Measurements from ENCODE around the gene TREML2.

The TREML2 gene

DNA sequence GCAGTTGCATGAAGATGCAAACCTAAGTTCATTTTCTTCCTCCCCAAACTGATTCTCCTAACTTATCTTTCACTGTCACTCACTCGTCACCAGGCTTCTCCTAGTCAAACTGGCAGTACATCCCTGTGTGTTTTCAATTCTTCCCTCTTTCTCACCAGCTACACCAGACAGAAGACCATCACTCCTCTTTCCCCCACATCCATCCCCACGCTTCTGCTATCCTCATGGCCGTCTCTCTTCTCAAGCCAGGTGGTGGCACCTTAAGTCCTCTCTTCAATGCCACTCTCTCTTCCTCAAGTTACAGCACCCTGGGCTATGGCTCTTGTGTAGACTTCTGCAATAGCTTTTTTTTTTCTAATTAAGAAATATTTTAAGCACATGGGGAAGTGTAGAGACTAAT lies 23.7 kb downstream of the TREML2 start:
- DNase-seq (ENCODE audit: low read depth in 2 of 2), result no peak

DNA sequence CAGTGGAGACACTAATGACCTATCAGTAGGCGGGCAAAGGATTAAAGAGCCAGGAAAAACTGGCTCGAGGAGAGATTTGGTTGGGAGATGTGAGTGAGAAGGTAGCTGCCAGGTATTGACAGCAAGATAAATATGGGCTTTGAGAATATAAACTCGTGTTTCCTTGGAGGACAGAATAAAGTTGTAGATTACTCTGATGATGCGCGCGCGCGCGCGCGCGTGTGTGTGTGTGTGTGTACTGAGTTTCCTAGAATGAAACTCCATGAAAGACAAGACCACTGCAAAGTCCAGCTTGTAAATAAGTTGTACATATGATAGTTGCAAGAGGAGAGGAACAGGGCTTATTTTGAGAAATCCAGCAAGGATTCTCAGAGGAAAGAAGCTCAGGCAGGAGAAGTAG lies 24.8 kb downstream of the TREML2 start:
- no peak for DNase-seq (ENCODE audit: low read depth in 2 of 2)

DNA sequence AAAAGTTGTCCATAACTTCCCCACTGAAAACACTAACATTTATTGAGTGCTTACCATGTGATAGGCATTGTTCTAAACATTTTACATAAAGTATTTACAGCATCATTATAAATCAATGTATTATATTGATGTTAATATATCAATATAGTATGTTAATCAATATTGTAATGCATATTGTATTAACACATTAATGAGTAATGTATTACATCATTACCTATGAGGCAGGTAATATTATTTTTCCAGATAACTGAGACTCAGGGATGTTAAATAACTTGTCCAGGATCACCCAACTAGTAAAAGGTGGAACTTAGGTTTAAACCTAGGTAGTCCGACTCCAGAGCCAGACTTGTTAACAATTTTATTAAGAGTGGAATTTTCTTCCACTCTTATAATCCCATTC lies 25.9 kb downstream of the TREML2 start:
- DNase-seq (ENCODE audit: low read depth in 2 of 2), result no peak

DNA sequence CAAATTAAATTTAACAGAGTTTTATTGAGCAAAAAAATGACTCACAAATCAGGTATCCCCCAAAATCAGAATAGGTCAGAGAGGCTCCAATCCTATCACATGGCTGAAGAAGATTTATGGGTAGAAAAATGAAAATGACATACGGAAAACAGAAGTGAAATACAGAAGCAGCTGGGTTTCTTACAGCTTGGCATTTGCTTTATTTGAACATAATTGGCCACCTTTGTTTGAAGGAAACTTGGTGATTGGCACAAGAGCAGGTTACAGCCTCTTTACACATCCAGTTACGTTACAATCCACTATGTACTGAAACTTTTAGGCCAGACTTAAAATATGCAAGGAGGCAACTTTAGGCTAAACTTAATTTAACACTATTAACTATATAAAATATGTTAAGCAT lies 26.3 kb downstream of the TREML2 start:
- DNase-seq (ENCODE audit: low read depth in 2 of 2), result no peak

- no peak for DNase-seq (ENCODE audit: low read depth in 2 of 2)
Measured at GRCh38 chr6:41171908-41172307, 29.0 kb downstream of the TREML2 start.

GRCh38 chr6:41170547-41171160 lies 30.3 kb downstream of the TREML2 start:
- no peak for DNase-seq (ENCODE audit: low read depth in 2 of 2)

DNA sequence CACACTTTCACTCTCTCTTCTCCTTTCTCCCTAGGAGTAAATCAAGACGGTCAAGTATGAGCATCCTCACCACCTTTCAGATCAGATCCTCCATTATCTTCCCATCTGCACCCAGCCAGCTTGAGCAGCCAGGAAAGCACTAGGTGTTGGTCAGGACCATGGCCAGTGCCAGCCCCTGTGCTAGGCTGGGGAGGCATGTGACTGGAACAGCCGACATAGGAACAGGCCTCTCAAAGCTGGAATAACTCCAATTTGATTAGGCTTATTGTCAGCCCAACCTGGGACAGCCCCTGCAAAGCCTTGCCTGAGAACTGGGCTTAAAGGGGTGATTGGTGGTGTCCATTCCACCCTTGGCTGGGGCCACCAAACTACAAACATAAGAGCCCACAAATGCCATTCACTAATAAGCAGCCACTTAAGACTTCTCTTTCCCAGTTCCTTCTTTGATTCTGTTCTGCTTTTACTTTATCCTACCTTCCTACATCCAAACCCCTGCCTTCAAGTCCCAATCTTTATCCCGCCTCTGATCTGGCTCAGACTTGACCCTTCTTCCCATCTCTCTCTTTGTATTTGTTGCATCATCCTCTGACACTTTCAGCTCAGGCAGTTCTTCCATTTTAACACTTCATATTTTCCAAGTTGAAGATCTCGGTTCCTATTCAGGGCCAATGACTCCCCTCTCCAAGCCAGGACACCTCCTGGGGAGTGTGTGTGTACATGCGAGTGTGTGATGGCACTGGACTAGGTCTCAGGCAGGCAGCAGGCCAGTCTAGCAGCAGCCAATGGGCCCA lies 33.6 kb downstream of the TREML2 start:
- no peak for DNase-seq (ENCODE audit: low read depth in 2 of 2)

GRCh38 chr6:41164551-41165120 lies 36.3 kb downstream of the TREML2 start:
- no peak for DNase-seq (ENCODE audit: low read depth in 2 of 2)

DNA sequence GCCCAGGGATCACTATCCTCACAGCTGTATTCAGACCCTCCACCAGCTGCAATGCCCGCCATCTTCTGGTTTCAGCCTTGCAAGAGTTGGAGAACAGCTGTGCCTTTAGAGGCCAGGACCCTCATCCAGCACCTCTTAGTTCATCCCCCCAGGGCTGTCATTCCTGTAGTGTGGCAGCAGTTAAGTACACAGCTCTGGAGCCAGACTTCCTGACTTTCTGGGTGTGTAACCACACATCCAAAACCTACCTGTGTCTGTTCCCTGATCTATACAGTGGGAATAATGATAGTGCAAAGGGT lies 37.6 kb downstream of the TREML2 start:
- DNase-seq (ENCODE audit: low read depth in 2 of 2), result no peak

DNA sequence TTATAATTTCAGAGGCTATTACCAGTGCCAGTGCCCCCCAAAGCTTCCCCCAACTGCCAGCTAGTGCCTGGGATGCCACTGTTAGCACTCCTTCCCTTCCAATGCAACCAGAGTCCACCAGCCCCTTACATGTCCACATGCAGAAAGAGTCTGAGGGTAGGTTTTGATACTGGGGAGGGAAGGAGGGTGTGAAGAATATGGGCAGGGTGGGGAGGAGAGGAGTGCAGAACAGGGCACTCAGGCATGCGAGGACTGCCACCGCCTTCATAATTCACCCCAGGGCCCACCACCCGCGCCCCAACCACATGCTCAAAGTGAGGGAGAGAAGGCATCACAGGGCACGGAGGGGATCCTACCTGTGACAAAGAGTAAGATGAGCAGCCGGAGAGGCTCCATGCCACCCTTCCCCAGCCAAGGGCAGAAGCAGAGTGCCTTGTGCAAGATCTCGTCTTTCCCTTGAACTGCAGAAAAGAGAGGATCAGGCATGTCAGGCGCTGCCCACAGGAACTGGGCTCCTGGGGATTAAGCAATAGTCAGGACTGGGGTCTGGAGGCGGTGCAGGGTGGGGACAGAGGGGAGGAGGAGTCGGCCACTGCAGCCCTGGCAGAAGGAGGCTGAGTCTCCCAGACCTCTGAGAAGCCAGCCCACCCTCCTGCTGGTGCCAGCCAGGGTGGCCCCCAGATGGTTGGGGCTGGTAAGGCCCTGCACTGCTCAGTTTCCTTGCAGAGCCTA lies 38.1 kb downstream of the TREML2 start, which contains the start of gene TREM2:
TREM2 (minus strand) TSS at position 430 of the 732 bp plus-strand sequence; CDS start at position 396, 34 bp downstream.
- no peak for DNase-seq (ENCODE audit: low read depth in 2 of 2)

- DNase-seq (ENCODE audit: low read depth in 2 of 2), result no peak
Measured at GRCh38 chr6:41161851-41162552, 38.9 kb downstream of the TREML2 start.

DNA sequence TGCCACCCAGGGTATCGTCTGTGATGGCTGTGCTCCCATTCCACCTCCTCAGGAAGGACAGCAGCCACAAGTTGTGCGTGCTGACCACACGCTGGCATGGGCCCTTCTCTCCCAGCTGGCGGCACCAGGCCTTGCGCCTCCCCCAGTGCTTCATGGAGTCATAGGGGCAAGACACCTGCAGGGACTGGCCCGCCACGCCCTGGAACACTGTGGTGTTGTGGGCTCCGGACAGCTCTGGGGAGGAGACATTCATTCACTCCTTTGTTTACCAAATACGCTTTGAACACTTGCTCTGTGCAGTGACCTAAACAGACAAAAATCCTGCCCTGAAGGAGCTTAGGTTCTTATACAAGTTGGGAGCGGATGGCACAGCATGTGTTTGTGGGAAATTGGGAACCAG lies 39.6 kb downstream of the TREML2 start:
- DNase-seq (ENCODE audit: low read depth in 2 of 2), result no peak

DNA sequence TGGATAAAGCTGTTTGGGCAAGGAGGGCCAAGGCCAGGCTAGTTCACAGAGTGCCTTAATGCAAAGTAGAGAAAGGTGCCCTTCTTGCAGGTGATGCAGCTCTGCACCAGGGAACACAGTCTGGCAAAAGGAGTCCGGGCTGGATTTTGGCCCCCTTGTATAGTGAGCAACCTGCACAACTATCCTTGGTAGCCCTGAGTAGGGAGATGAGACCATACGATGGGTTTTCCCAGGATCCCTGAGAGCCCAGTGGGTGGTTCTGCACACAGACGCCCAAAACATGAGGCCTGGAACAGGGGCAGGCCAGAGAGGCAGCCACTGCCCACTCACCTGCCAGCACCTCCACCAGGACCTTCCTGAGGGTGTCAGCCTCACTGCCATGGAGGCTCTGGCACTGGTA lies 40.0 kb downstream of the TREML2 start:
- DNase-seq (ENCODE audit: low read depth in 2 of 2), result no peak

DNA sequence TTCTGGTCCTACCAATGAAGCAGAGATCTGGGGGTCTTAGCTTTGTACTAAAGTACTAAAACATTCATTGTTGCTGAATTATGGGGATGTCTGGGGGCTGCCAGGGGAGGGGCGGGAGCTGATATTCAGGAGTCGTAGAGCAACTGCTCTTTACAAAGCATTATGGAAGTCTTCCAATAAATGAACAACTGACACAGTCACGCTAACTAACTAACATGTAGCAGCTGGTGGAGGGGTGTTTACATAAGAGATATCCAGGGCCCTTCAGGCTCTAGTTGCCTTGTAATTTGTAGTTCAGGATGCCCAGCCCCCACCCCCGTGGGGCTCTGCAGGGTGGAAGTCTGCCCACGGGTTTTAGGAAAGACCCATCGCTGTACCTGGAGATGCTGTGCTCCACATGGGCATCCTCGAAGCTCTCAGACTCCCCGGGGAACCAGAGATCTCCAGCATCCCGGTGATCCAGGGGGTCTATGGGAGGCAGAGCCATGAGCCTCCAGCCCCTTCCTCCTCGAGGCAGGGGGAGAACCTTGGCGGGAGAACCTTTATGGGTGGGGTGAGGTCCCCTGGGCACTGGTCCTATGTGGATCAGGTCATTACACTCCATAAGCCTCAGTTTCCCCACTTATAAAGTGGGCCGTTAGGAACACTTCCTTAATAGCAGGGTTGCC lies 41.4 kb downstream of the TREML2 start:
- DNase-seq (ENCODE audit: low read depth in 2 of 2), result no peak

DNA sequence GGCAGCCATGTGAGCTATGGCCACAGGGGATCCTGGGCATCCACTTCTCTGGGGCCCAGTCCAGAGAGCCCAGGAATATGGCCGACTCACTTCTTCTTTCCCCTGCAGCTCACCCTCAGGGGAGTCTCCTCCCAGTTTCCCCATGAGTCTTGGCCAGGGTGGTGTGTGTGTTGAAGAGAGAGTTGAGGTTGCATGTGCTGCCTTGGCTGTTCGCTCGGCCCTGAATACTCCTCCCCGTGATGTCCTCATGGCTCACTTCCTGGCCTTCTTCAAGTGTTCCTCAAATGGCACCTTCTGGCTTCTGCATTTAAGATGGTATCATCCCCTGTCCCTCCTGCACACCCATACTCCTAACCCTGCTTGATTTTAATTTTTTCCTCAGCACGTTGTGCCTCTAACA lies 43.6 kb downstream of the TREML2 start:
- no peak for DNase-seq (ENCODE audit: low read depth in 2 of 2)

DNA sequence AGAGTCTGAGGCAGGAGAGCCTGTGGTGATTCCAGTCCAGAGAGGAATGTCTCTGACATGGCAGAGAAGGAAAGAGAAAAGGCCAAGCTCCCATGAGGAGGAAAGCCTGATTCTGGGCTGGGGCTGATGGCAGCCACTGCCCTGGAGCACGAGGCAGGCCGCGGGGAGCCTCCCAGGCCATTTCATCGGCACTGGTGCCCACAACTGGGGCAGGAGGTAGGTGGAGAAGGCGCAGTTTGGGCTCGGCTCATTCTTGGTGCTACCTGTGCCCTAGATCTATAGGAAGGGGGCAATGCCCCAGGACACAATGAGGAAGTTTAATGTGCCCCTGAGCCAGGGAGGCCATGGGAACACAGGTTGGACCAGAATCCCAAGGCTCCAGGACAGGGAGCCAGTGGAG lies 44.2 kb downstream of the TREML2 start:
- no peak for DNase-seq (ENCODE audit: low read depth in 2 of 2)

GRCh38 chr6:41156001-41156400 lies 44.9 kb downstream of the TREML2 start:
- DNase-seq (ENCODE audit: low read depth in 2 of 2), result no peak

DNA sequence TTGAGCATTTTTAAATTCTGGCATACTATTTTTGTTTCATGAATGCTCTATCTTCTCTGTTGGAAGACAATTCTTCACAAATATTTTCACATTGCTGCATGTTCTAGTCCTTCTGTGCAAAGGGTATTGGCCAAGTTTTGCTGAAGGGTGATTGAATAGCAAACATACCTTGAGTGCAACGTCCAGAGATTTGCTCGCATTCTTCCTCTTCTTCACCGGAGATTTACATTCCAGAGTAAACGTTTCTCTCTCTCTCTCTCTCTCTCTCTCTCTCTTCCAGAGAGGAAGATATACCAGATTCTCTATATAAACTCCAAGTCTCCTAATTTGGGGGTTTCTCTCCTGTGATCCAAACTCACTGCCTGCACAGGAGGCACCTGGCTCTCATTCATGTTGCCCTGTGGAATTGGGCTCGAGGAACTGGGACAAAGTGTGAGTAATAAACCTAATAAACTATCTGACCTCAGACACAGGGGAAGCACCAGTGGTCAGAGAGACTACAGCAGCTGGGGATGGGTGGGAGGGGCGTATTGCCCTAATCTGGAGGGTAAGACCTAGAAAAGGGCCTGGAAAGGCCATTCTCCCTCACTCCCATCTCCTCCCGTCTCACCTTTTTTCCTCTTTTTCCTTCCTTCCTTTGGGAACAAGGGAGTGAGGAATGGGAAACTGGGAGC lies 45.7 kb downstream of the TREML2 start:
- no peak for DNase-seq (ENCODE audit: low read depth in 2 of 2)

- DNase-seq (ENCODE audit: low read depth in 2 of 2), result no peak
Measured at GRCh38 chr6:41153992-41154625, 46.8 kb downstream of the TREML2 start, which contains the start of gene TREML1. Gene TREML1 (minus strand): TSS chr6:41154347. CDS start chr6:41154288, 59 bp downstream.

- no peak for DNase-seq (ENCODE audit: low read depth in 2 of 2)
Measured at GRCh38 chr6:41153451-41153850, 47.5 kb downstream of the TREML2 start.
